IPS-15b (cell line): Measurements from ENCODE around the gene PLPP1.
"Not testable (repeated sequence)": the region's sequence is repeated elsewhere in the genome, so short reads cannot be mapped to it uniquely, and the experiment has no call there.

Source experiments
- H3K27me3 ChIP-seq: one replicate; pipeline ENCODE4 v1.6.1; 2013; ENCODE audit warnings: low read length; ENCODE audit not compliant: control insufficient read depth, insufficient read depth
- H3K36me3 ChIP-seq: one replicate; pipeline ENCODE4 v1.6.1; 2013; ENCODE audit warnings: low read length; ENCODE audit not compliant: control insufficient read depth, insufficient read depth
- H3K4me1 ChIP-seq: one replicate; pipeline ENCODE4 v1.6.1; 2013; ENCODE audit warnings: mild to moderate bottlenecking, low read length; ENCODE audit not compliant: control insufficient read depth, insufficient read depth
- H3K4me3 ChIP-seq: one replicate; pipeline ENCODE4 v1.5.1; 2013; ENCODE audit warnings: low read depth, low read length
- H3K9ac ChIP-seq: one replicate; pipeline ENCODE4 v1.6.1; 2013; ENCODE audit warnings: low read depth, mild to moderate bottlenecking, low read length
- H3K9me3 ChIP-seq: one replicate; pipeline ENCODE4 v1.6.1; 2013; ENCODE audit warnings: mild to moderate bottlenecking, low read length; ENCODE audit not compliant: control insufficient read depth, insufficient read depth

PLPP1 gene

GRCh38 chr5:55541056-55541635, 6.4 kb upstream of the PLPP1 start:
- Histone ChIP-seq H3K4me1 (peaks cover 9% of the 10 kb centered on the region), H3K36me3 (no peaks in the 10 kb centered on the region), H3K9ac (no peak overlapping the region), H3K9me3 (no peaks in the 10 kb centered on the region), H3K4me3 (no peak overlapping the region), H3K27me3 (no peaks in the 10 kb centered on the region)

- Histone ChIP-seq H3K4me3 (no peak overlapping the region), H3K4me1 (peaks cover 15% of the 10 kb centered on the region), H3K9me3 (no peaks in the 10 kb centered on the region), H3K27me3 (no peaks in the 10 kb centered on the region), H3K9ac (no peak overlapping the region), H3K36me3 (no peaks in the 10 kb centered on the region)
Measured at GRCh38 chr5:55540525-55540924, 5.8 kb upstream of the PLPP1 start.

GRCh38 chr5:55540024-55540423, 5.3 kb upstream of the PLPP1 start:
- Histone ChIP-seq H3K4me1 (peaks cover 16% of the 10 kb centered on the region), H3K4me3 (no peak overlapping the region), H3K9ac (no peak overlapping the region), H3K9me3 (no peaks in the 10 kb centered on the region), H3K27me3 (no peaks in the 10 kb centered on the region), H3K36me3 (no peaks in the 10 kb centered on the region)

GRCh38 chr5:55538661-55539060, 3.9 kb upstream of the PLPP1 start:
- Histone ChIP-seq H3K9me3 (no peaks in the 10 kb centered on the region), H3K27me3 (no peaks in the 10 kb centered on the region), H3K4me1 (peaks cover 16% of the 10 kb centered on the region), H3K9ac (no peak overlapping the region), H3K36me3 (peaks cover 3% of the 10 kb centered on the region), H3K4me3 (no peak overlapping the region)

- not testable (repeated sequence) for H3K9me3 ChIP-seq, H3K9ac ChIP-seq, H3K4me3 ChIP-seq, H3K36me3 ChIP-seq, H3K27me3 ChIP-seq
- H3K4me1 ChIP-seq, result peaks cover 16% of the 10 kb centered on the region
Measured at GRCh38 chr5:55537315-55537714, 2.6 kb upstream of the PLPP1 start.

GRCh38 chr5:55535199-55535905, 588 bp upstream of the PLPP1 start:
- H3K9me3 ChIP-seq, result no peaks in the 10 kb centered on the region
- H3K36me3 ChIP-seq, result peaks cover 3% of the 10 kb centered on the region
- H3K4me3 ChIP-seq, result peak overlapping the region; percentile 90
- H3K4me1 ChIP-seq, result peaks cover 12% of the 10 kb centered on the region
- peak overlapping the region; percentile 1 for H3K9ac ChIP-seq
- no peaks in the 10 kb centered on the region for H3K27me3 ChIP-seq

GRCh38 chr5:55533521-55534435, 986 bp downstream of the PLPP1 start:
- peak overlapping the region; percentile 63 for H3K9ac ChIP-seq
- H3K4me1 ChIP-seq, result peaks cover 11% of the 10 kb centered on the region
- peaks cover 3% of the 10 kb centered on the region for H3K36me3 ChIP-seq
- no peaks in the 10 kb centered on the region for H3K27me3 ChIP-seq
- H3K9me3 ChIP-seq, result no peaks in the 10 kb centered on the region
- peak overlapping the region; percentile 90 for H3K4me3 ChIP-seq

DNA sequence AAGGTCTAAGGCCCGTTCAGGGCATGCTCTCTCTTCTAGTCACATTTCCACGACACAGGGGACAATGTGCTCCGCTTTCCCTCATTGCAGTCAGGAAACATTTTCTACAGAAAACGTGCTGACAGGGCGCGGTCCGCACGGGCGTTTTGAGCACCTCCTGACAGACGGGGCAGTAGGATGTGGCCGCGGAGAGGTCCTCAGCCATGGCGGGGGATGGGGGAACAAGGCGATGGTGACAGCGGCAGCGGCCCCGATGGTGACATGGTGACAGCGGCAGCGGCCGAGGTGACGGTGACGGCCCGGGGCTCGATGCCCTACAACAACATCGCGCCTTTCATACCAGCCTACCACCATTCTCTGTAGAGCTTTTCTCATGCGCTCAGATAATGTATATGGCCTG, 4.1 kb downstream of the PLPP1 start:
- Histone ChIP-seq H3K36me3 (peaks cover 3% of the 10 kb centered on the region), H3K4me3 (peak overlapping the region; percentile 15), H3K9ac (no peak overlapping the region), H3K4me1 (peaks cover 5% of the 10 kb centered on the region), H3K9me3 (no peaks in the 10 kb centered on the region), H3K27me3 (no peaks in the 10 kb centered on the region)

- H3K27me3 ChIP-seq, result no peaks in the 10 kb centered on the region
- peaks cover 5% of the 10 kb centered on the region for H3K4me1 ChIP-seq
- H3K9me3 ChIP-seq, result no peaks in the 10 kb centered on the region
- H3K9ac ChIP-seq, result no peak overlapping the region
- no peaks in the 10 kb centered on the region for H3K36me3 ChIP-seq
- no peak overlapping the region for H3K4me3 ChIP-seq
Measured at GRCh38 chr5:55524816-55525215, 9.9 kb downstream of the PLPP1 start.

DNA sequence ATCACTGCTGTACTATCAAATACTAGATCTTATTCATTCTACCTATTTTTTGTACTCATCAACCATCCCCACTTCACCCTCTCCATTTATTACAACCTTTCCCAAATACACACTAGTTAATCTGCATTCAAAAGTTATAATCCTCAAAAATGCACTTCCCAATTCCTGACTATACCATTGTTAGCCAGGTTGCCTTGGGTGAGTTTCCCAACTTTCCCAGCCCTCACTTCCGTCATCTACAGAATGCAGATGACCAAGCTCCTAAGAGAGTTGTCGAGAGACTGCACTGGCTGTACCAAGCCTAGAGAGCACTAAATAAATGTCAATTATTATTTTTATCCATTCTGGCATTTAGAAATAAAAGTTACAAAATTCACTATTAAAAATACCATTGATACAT, 11.5 kb downstream of the PLPP1 start:
- H3K4me1 ChIP-seq, result peaks cover 10% of the 10 kb centered on the region
- no peak overlapping the region for H3K4me3 ChIP-seq
- no peaks in the 10 kb centered on the region for H3K36me3 ChIP-seq
- no peaks in the 10 kb centered on the region for H3K9me3 ChIP-seq
- H3K27me3 ChIP-seq, result no peaks in the 10 kb centered on the region
- H3K9ac ChIP-seq, result no peak overlapping the region

GRCh38 chr5:55521881-55522280, 12.9 kb downstream of the PLPP1 start:
- H3K27me3 ChIP-seq, result no peaks in the 10 kb centered on the region
- H3K9me3 ChIP-seq, result no peaks in the 10 kb centered on the region
- H3K36me3 ChIP-seq, result no peaks in the 10 kb centered on the region
- H3K4me3 ChIP-seq, result no peak overlapping the region
- H3K9ac ChIP-seq, result no peak overlapping the region
- H3K4me1 ChIP-seq, result peaks cover 12% of the 10 kb centered on the region
